ENCODE measurements around the gene ZNF598. TPM values are rescaled to one million over a fixed set of nuclear protein-coding genes. Genes with fewer than 3 reads are reported as not detected.
A peak's percentile ranks its signal among the peaks of the same experiment; 100 is the strongest.

Gene ZNF598
- total RNA-seq, 6 donors from 2014 or later = 20.1 to 62.8 (median 41.7) TPM

DNA sequence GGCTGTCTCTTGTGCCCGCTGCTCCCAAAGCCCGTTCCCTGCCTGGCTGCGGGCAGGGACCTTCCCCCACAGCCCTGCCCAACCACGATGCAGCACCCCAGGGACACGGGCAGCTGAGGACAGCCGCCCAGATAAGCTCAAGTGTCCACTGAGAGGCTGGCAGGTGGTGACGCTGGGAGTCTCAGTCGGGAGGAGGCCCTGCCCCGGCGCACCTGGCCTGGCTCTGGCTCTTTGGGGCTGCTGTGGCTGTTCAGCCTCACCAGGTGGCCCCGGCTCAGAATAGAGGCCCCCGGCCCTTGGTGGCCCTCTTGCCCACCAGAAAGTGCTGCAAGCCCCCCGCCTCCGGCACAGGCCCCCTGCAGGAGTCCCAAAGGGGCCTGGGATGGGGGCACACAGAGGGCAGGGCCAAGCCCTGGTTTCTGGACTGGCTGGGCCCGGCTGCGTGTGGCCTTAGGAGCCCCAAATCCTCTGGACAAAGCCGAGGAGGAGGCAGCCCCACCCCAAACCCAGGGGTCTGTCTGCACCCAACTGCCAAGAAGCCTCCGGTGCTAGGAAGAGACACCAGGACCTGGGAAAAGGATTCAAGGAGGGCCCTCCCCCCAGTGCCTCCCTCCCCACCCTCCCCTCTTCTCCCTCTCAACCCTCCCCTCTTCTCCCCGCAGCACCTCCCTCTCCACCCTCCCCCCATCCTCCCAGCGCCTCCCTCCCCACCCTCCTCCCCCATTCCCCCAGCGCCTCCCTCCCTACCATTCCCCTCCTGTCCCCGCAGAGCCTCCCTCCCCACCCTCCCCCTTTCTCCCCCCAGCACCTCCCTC, 32.8 kb upstream of the ZNF598 start:
- Histone ChIP-seq H3K9me3 (no peaks in the 10 kb centered on the region), H3K27ac (peak overlapping the region; percentile 90 to 97 (median 95)), H3K27me3 (no peaks in the 10 kb centered on the region), H3K36me3 (peaks cover 0 to 22% (median 7%) of the 10 kb centered on the region in 4 donors), H3K4me1 (peaks cover 97 to 99% (median 98%) of the 10 kb centered on the region in 4 donors), H3K4me3 (peak overlapping the region in 1 of 4 donors; percentile 18)
- ATAC-seq (ENCODE audit: low FRiP score in 2 of 2) (peak; percentile 47 to 81), DNase-seq (peak; percentile 89 to 93)
- TF ChIP-seq POLR2AphosphoS5 (IDR thresholded peaks at IDR 0.05) = peak; percentile 63 to 79
- peak in 2 of 4 donors; percentile 40 to 79 for TF ChIP-seq POLR2A (IDR thresholded peaks at IDR 0.05)
- TF ChIP-seq CTCF (IDR thresholded peaks at IDR 0.05) = peak in 1 of 6 experiments; percentile 28
- TF ChIP-seq EP300 (IDR thresholded peaks at IDR 0.05) = peak in 1 of 4 donors; percentile 67
- WGBS, 2 donors = 48 to 51% methylated on average over 10 of the region's 22 CpGs

DNA sequence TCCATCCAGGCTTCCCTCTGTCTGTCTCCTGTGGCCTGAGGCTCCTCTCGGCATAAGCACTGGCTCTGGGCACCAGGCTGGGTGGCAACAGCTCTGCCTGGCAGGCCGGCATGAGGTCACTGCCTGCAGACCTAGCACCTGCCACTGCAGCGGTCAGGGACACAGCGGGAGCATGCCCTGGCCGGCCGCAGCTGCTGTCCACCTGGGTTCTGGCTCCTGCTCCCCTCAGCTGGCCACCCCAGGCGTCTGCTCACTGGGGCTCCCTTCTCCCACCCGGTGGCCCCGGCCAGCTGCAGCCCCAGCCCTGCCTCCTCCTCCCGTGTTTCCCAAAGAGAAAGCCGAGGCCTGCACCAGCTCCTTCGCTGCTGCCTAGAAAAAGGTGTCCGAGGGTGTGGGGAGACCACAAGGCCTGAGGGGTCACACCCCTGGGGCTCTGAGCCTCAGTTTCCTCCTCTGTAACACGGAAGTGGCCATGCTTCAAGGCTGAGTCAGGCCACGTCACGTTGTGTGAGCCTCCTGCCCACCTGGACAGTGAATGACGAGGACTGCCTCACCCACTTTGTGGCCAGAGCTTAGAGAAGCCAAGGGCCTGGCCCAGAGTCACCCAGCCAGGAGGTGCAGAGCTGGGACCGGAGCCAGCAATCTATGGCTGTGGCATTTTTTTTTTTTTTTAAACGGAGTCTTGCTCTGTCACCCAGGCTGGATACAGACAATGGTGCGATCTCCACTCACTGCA, 31.3 kb upstream of the ZNF598 start:
- Histone ChIP-seq H3K27me3 (no peaks in the 10 kb centered on the region), H3K4me1 (peaks cover 98 to 99% (median 98%) of the 10 kb centered on the region in 4 donors), H3K27ac (peak overlapping the region; percentile 90 to 97 (median 95)), H3K9me3 (no peaks in the 10 kb centered on the region), H3K36me3 (peaks cover 0 to 36% (median 14%) of the 10 kb centered on the region in 4 donors), H3K4me3 (no peak overlapping the region)
- DNase-seq = peak; percentile 83 to 85
- WGBS, 2 donors = 52 to 70% methylated on average over 18 to 19 of the region's 20 CpGs
- TF ChIP-seq POLR2AphosphoS5 (IDR thresholded peaks at IDR 0.05) = peak in 1 of 2 donors; percentile 9
- TF ChIP-seq CTCF (IDR thresholded peaks at IDR 0.05) = peak in 1 of 6 experiments; percentile 9
- TF ChIP-seq POLR2A (IDR thresholded peaks at IDR 0.05) = no peak
- no peak for TF ChIP-seq EP300 (IDR thresholded peaks at IDR 0.05)
- ATAC-seq (ENCODE audit: low FRiP score in 2 of 2) = peak in 1 of 2 donors; percentile 34

- H3K36me3 ChIP-seq = peaks cover 0 to 43% (median 15%) of the 10 kb centered on the region in 4 donors
- peaks cover 96 to 98% (median 98%) of the 10 kb centered on the region in 4 donors for H3K4me1 ChIP-seq
- WGBS, 2 donors = 60 to 67% methylated on average over 5 to 20 of the region's 24 CpGs
- no peak for ATAC-seq (ENCODE audit: low FRiP score in 2 of 2)
- TF ChIP-seq CTCF (IDR thresholded peaks at IDR 0.05) = no peak
- TF ChIP-seq EP300 (IDR thresholded peaks at IDR 0.05) = no peak
- no peak for TF ChIP-seq POLR2AphosphoS5 (IDR thresholded peaks at IDR 0.05)
- no peak for TF ChIP-seq POLR2A (IDR thresholded peaks at IDR 0.05)
- DNase-seq = peak in 1 of 2 donors; percentile 75
- no peak overlapping the region for H3K4me3 ChIP-seq
- H3K9me3 ChIP-seq = no peaks in the 10 kb centered on the region
- H3K27ac ChIP-seq = peak overlapping the region; percentile 90 to 97 (median 95)
- H3K27me3 ChIP-seq = no peaks in the 10 kb centered on the region
Observed at GRCh38 chr16:2040041-2040786, 30.6 kb upstream of the ZNF598 start.

- H3K36me3 ChIP-seq = peaks cover 0 to 49% (median 15%) of the 10 kb centered on the region in 4 donors
- TF ChIP-seq EP300 (IDR thresholded peaks at IDR 0.05) (peak in 1 of 4 donors; percentile 80), POLR2A (IDR thresholded peaks at IDR 0.05) (peak in 1 of 4 donors; percentile 24), CTCF (IDR thresholded peaks at IDR 0.05) (no peak), POLR2AphosphoS5 (IDR thresholded peaks at IDR 0.05) (peak; percentile 33 to 85)
- ATAC-seq (ENCODE audit: low FRiP score in 2 of 2) = peak; percentile 7 to 53
- peak overlapping the region in 2 of 4 donors; percentile 57 to 83 for H3K4me3 ChIP-seq
- DNase-seq = peak; percentile 76 to 83
- H3K27ac ChIP-seq = peak overlapping the region; percentile 90 to 97 (median 95)
- H3K9me3 ChIP-seq = no peaks in the 10 kb centered on the region
- WGBS, 2 donors = 34 to 44% methylated on average over 5 to 21 of the region's 29 CpGs
- no peaks in the 10 kb centered on the region for H3K27me3 ChIP-seq
- peaks cover 95 to 98% (median 98%) of the 10 kb centered on the region in 4 donors for H3K4me1 ChIP-seq
Observed at GRCh38 chr16:2039274-2040031, 29.8 kb upstream of the ZNF598 start.

All from upper lobe of left lung (tissue), 6 donors.